Breast epithelium (tissue), 4 donors: ENCODE results near the gene PTBP1. TPM values are rescaled to one million over a fixed set of nuclear protein-coding genes. Genes with fewer than 3 reads are reported as not detected.

ENCODE experiments used
- DNase-seq, 2 donors: peaks; one replicate each; pipeline ENCODE4 v3.0.0-alpha.2; 2019; ENCODE audit warnings: low spot score in 2 of 2
- H3K27ac ChIP-seq, 2 donors: fragments of 200-600 bp; sonication (generic) in 1 of 2; one replicate each; pipeline ENCODE4 v1.5.1; 2016 to 2019; ENCODE audit warnings: mild to moderate bottlenecking in 1 of 2
- H3K27me3 ChIP-seq, 2 donors: fragments of 200-600 bp; sonication (generic) in 1 of 2; one replicate each; pipeline versions ENCODE4 v1.5.1 to v1.6.0; 2017 to 2019; ENCODE audit warnings: control low read depth in 1 of 2, mild to moderate bottlenecking in 1 of 2
- H3K36me3 ChIP-seq: fragments of 200-600 bp; one replicate; pipeline ENCODE4 v1.5.1; 2019
- H3K4me1 ChIP-seq, 2 donors: fragments of 200-600 bp; sonication (generic); one replicate each; pipeline ENCODE4 v1.5.1; 2016 to 2019; ENCODE audit warnings: control low read depth in 1 of 2
- H3K4me3 ChIP-seq, 3 donors: fragments of 200-600 bp; sonication (generic); 1 replicate in 2 of 3; 2 replicates in 1 of 3; pipeline ENCODE4 v1.5.1; 2016 to 2019; ENCODE audit warnings: mild to moderate bottlenecking in 3 of 3, moderate library complexity in 2 of 3
- H3K9me3 ChIP-seq, 2 donors: fragments of 200-600 bp; sonication (generic) in 1 of 2; one replicate each; pipeline ENCODE4 v1.5.1; 2016 to 2019; ENCODE audit warnings: control low read depth in 1 of 2
- POLR2A ChIP-seq: fragments of 450-650 bp; IDR thresholded peaks from one replicate; pipeline ENCODE4 v1.6.1; 2016; ENCODE audit warnings: antibody characterized with exemption, mild to moderate bottlenecking, moderate library complexity
- POLR2AphosphoS5 ChIP-seq, 3 donors: sonication (generic); formaldehyde crosslinking; IDR thresholded peaks; one replicate each; pipeline ENCODE4 v1.6.1; 2017; ENCODE audit warnings: antibody characterized with exemption in 3 of 3
- intact Hi-C: fragments of 100-400 bp; cut with DNase I; formaldehyde crosslinking; loops from one replicate; pipeline ENCODE4 v1.15.1; 2023; ENCODE audit warnings: low total_unique reads
- total RNA-seq, 3 donors: library from RNA; depleted of rRNA; stranded (reverse); fragments of >200 nt; gene quantifications; one replicate each; pipeline ENCODE4 v1.1.0, GENCODE V29; 2016
- TF ChIP-seq, protein P1 (sequence below), 3 donors: fragments of 450-650 bp; IDR thresholded peaks; one replicate each; pipeline ENCODE4 v1.5.1; 2016 to 2017; ENCODE audit warnings: antibody characterized with exemption in 3 of 3, mild to moderate bottlenecking in 3 of 3, moderate library complexity in 3 of 3

PTBP1 gene
- total RNA-seq, 3 donors from 2014 or later, result 92.0 to 147 (median 131) TPM

GRCh38 chr19:821231-821824 lies 24.1 kb downstream of the PTBP1 start:
- TF ChIP-seq POLR2AphosphoS5 (IDR thresholded peaks at IDR 0.05) (no peak), POLR2A (no peak)
- TF ChIP-seq, protein P1, sequence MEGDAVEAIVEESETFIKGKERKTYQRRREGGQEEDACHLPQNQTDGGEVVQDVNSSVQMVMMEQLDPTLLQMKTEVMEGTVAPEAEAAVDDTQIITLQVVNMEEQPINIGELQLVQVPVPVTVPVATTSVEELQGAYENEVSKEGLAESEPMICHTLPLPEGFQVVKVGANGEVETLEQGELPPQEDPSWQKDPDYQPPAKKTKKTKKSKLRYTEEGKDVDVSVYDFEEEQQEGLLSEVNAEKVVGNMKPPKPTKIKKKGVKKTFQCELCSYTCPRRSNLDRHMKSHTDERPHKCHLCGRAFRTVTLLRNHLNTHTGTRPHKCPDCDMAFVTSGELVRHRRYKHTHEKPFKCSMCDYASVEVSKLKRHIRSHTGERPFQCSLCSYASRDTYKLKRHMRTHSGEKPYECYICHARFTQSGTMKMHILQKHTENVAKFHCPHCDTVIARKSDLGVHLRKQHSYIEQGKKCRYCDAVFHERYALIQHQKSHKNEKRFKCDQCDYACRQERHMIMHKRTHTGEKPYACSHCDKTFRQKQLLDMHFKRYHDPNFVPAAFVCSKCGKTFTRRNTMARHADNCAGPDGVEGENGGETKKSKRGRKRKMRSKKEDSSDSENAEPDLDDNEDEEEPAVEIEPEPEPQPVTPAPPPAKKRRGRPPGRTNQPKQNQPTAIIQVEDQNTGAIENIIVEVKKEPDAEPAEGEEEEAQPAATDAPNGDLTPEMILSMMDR (IDR thresholded peaks at IDR 0.05), result no peak
- DNase-seq, result no peak
- peaks cover 4 to 7% of the 10 kb centered on the region in 2 donors for H3K4me1 ChIP-seq
- H3K9me3 ChIP-seq, result no peaks in the 10 kb centered on the region
- intact Hi-C loops, result no loop called here
- H3K4me3 ChIP-seq, result peak overlapping the region; percentile 26 to 71 (median 49)
- peaks cover 12 to 19% of the 10 kb centered on the region in 2 donors for H3K27me3 ChIP-seq
- peak overlapping the region in 1 of 2 donors; percentile 1 for H3K27ac ChIP-seq
- H3K36me3 ChIP-seq, result no peaks in the 10 kb centered on the region

GRCh38 chr19:821825-822503 lies 24.7 kb downstream of the PTBP1 start, which contains the start of gene PLPPR3:
Gene PLPPR3 (minus strand): TSS chr19:821955. CDS start chr19:821559, 396 bp downstream.
- H3K9me3 ChIP-seq, result no peaks in the 10 kb centered on the region
- peaks cover 12 to 19% of the 10 kb centered on the region in 2 donors for H3K27me3 ChIP-seq
- peak within 1 kb of the TSS; percentile 26 to 71 (median 49) for H3K4me3 ChIP-seq
- peaks cover 4 to 7% of the 10 kb centered on the region in 2 donors for H3K4me1 ChIP-seq
- TF ChIP-seq, protein P1 (IDR thresholded peaks at IDR 0.05), result no peak
- no peak for TF ChIP-seq POLR2AphosphoS5 (IDR thresholded peaks at IDR 0.05)
- TF ChIP-seq POLR2A, result no peak
- H3K27ac ChIP-seq, result peak within 1 kb of the TSS in 1 of 2 donors; percentile 12
- no peak for DNase-seq
- intact Hi-C loops, result no loop called here
- no peaks in the 10 kb centered on the region for H3K36me3 ChIP-seq

- intact Hi-C loops, result no loop called here
- DNase-seq, result peak in 1 of 2 donors; percentile 79
- TF ChIP-seq, protein P1 (IDR thresholded peaks at IDR 0.05), result no peak
- TF ChIP-seq POLR2AphosphoS5 (IDR thresholded peaks at IDR 0.05) (no peak), POLR2A (no peak)
- Histone ChIP-seq H3K4me3 (peak overlapping the region in 1 of 3 donors; percentile 47), H3K36me3 (no peaks in the 10 kb centered on the region), H3K4me1 (peaks cover 4 to 7% of the 10 kb centered on the region in 2 donors), H3K27ac (peak overlapping the region; percentile 36 to 55), H3K9me3 (no peaks in the 10 kb centered on the region), H3K27me3 (peaks cover 12 to 26% of the 10 kb centered on the region in 2 donors)
These were observed 26.4 kb downstream of the PTBP1 start for GRCh38 chr19:823565-824121.

- no peak for TF ChIP-seq POLR2AphosphoS5 (IDR thresholded peaks at IDR 0.05)
- no peak for TF ChIP-seq POLR2A
- TF ChIP-seq, protein P1 (IDR thresholded peaks at IDR 0.05), result no peak
- Histone ChIP-seq H3K9me3 (no peaks in the 10 kb centered on the region), H3K4me1 (peaks cover 4 to 7% of the 10 kb centered on the region in 2 donors), H3K4me3 (no peak overlapping the region), H3K27me3 (peaks cover 12 to 31% of the 10 kb centered on the region in 2 donors), H3K27ac (no peak overlapping the region), H3K36me3 (no peaks in the 10 kb centered on the region)
- DNase-seq, result no peak
- intact Hi-C loops, result no loop called here
These were observed 27.6 kb downstream of the PTBP1 start for GRCh38 chr19:824885-825284.
